ENCODE results near the gene ING2. TPM values are rescaled to one million over a fixed set of nuclear protein-coding genes. Genes with fewer than 3 reads are reported as not detected.

ING2 gene
- total RNA-seq, 1 experiment from 2014 or later = 15.8 TPM

DNA sequence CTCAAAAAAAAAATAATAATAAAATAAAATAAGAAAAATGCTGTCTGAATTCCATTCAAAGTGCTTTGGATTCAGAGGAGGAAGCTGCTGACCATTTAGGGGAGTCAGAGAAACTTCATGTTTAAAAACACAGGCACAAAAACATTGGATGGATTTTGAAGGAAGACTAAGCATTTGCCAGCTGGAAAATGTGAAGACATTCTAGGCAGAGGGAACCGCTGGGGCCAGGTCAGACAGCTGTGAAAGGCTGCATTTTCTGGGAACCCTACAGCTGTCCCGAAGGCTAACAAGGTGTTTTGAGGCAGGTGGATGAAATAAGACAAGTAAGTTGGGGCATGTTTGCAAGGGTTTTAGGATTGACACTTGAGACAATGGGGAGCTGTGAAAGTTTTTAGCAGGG, 38.6 kb downstream of the ING2 start:
- Histone ChIP-seq H3K4me1 (ENCODE audit: insufficient read depth, low read length, poor library complexity, severe bottlenecking) (peaks cover 6% of the 10 kb centered on the region), H3K4me3 (ENCODE audit: low read depth, low read length, poor library complexity, severe bottlenecking) (no peak overlapping the region), H3K27me3 (replicated peaks; ENCODE audit: insufficient read depth, low read depth, low read length, poor library complexity) (no peaks in the 10 kb centered on the region), H3K9me3 (ENCODE audit: low read depth, low read length, poor library complexity, severe bottlenecking) (no peaks in the 10 kb centered on the region), H3K27ac (ENCODE audit: low read depth, low read length, poor library complexity, severe bottlenecking) (no peak overlapping the region), H3K36me3 (ENCODE audit: insufficient read depth, low read length, poor library complexity, severe bottlenecking) (no peaks in the 10 kb centered on the region)
- intact Hi-C loops (cut with micrococcal nuclease; ENCODE audit: unreplicated experiment) = no loop called here
- DNase-seq (ENCODE audit: low spot score) = no peak
- CTCF ChIA-PET = no interaction called here
- POLR2A ChIA-PET (ENCODE audit: low non-redundant PET) = no interaction called here
- TF ChIP-seq, protein P1, sequence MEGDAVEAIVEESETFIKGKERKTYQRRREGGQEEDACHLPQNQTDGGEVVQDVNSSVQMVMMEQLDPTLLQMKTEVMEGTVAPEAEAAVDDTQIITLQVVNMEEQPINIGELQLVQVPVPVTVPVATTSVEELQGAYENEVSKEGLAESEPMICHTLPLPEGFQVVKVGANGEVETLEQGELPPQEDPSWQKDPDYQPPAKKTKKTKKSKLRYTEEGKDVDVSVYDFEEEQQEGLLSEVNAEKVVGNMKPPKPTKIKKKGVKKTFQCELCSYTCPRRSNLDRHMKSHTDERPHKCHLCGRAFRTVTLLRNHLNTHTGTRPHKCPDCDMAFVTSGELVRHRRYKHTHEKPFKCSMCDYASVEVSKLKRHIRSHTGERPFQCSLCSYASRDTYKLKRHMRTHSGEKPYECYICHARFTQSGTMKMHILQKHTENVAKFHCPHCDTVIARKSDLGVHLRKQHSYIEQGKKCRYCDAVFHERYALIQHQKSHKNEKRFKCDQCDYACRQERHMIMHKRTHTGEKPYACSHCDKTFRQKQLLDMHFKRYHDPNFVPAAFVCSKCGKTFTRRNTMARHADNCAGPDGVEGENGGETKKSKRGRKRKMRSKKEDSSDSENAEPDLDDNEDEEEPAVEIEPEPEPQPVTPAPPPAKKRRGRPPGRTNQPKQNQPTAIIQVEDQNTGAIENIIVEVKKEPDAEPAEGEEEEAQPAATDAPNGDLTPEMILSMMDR (conservative IDR thresholded peaks at IDR 0.05; ENCODE audit: low read depth, low read length) = no peak
- no TSS peak for BruUV-seq (replicated peaks)

DNA sequence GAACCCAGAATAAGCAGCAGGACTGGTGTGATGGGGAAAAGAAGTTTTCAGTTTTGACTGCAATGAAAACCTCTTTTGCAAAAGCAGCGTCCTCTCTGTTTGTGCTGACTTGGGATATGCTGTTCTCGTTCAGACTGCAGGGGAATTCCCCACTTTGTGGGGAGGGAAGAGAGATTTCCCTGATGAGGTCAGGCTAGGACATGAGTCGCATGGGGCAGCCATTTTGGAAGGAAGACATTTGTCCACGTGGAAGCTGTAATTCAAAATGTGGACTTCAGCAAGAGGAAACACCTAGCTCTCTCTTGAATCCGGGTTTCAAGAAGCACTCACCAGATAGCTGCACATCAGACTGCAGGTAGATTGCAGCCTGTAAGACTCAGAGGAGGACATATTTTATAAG, 39.3 kb downstream of the ING2 start:
- Histone ChIP-seq H3K27ac (ENCODE audit: low read depth, low read length, poor library complexity, severe bottlenecking) (no peak overlapping the region), H3K4me3 (ENCODE audit: low read depth, low read length, poor library complexity, severe bottlenecking) (no peak overlapping the region), H3K9me3 (ENCODE audit: low read depth, low read length, poor library complexity, severe bottlenecking) (no peaks in the 10 kb centered on the region), H3K36me3 (ENCODE audit: insufficient read depth, low read length, poor library complexity, severe bottlenecking) (no peaks in the 10 kb centered on the region), H3K4me1 (ENCODE audit: insufficient read depth, low read length, poor library complexity, severe bottlenecking) (peaks cover 6% of the 10 kb centered on the region), H3K27me3 (replicated peaks; ENCODE audit: insufficient read depth, low read depth, low read length, poor library complexity) (no peaks in the 10 kb centered on the region)
- no peak for DNase-seq (ENCODE audit: low spot score)
- intact Hi-C loops (cut with micrococcal nuclease; ENCODE audit: unreplicated experiment) = no loop called here
- ChIA-PET POLR2A (ENCODE audit: low non-redundant PET) (no interaction called here), CTCF (no interaction called here)
- TF ChIP-seq EZH2 (IDR thresholded peaks at IDR 0.05; ENCODE audit: borderline replicate concordance, low read depth, low read length, poor library complexity, severe bottlenecking) = no peak
- TF ChIP-seq, protein P1 (conservative IDR thresholded peaks at IDR 0.05; ENCODE audit: low read depth, low read length) = no peak
- BruUV-seq (replicated peaks) = no TSS peak

DNA sequence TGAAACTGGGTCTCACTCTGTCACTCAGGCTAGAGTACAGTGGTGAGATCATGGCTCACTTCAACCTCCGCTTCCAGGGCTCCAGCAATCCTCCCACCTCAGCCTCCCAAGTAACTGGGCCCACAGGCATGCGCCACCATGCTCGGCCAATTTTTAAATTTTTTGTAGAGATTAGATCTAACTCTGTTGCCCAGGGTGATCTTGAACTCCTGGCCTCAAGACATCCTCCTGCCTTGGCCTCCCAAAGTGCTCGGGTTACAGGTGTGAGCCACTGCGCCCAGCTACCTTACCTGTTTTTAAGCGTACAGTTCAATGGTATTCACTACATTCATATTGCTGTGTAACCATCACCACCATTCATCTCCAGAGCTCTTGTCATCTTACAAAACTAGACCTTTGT, 41.5 kb downstream of the ING2 start:
- TF ChIP-seq, protein P1 (conservative IDR thresholded peaks at IDR 0.05; ENCODE audit: low read depth, low read length) = no peak
- DNase-seq (ENCODE audit: low spot score) = no peak
- BruUV-seq (replicated peaks) = no TSS peak
- intact Hi-C loops (cut with micrococcal nuclease; ENCODE audit: unreplicated experiment) = no loop called here
- H3K27ac ChIP-seq (ENCODE audit: low read depth, low read length, poor library complexity, severe bottlenecking) = no peak overlapping the region
- peaks cover 6% of the 10 kb centered on the region for H3K4me1 ChIP-seq (ENCODE audit: insufficient read depth, low read length, poor library complexity, severe bottlenecking)
- no peaks in the 10 kb centered on the region for H3K9me3 ChIP-seq (ENCODE audit: low read depth, low read length, poor library complexity, severe bottlenecking)
- ChIA-PET POLR2A (ENCODE audit: low non-redundant PET) (no interaction called here), CTCF (no interaction called here)
- no peak overlapping the region for H3K4me3 ChIP-seq (ENCODE audit: low read depth, low read length, poor library complexity, severe bottlenecking)
- H3K36me3 ChIP-seq (ENCODE audit: insufficient read depth, low read length, poor library complexity, severe bottlenecking) = no peaks in the 10 kb centered on the region
- no peaks in the 10 kb centered on the region for H3K27me3 ChIP-seq (replicated peaks; ENCODE audit: insufficient read depth, low read depth, low read length, poor library complexity)
